H9 (cell line): ENCODE data around the gene INTS13. TPM values are rescaled to one million over a fixed set of nuclear protein-coding genes. Genes with fewer than 3 reads are reported as not detected.

Source experiments
- DNase-seq: peaks from one replicate; pipeline ENCODE4 v3.0.0-alpha.2; 2017
- H2AFZ ChIP-seq: one replicate; pipeline ENCODE4 v1.6.1; 2013; ENCODE audit warnings: mild to moderate bottlenecking, low read length, control low read depth, moderate library complexity
- H2AK5ac ChIP-seq: 2 replicates; pipeline ENCODE4 v1.6.1; 2013; ENCODE audit warnings: low read length, control low read depth, mixed read lengths; ENCODE audit not compliant: insufficient read length
- H2BK120ac ChIP-seq: one replicate; pipeline ENCODE4 v1.6.1; 2013; ENCODE audit warnings: low read depth, mild to moderate bottlenecking, low read length, control low read depth, inconsistent platforms; ENCODE audit not compliant: poor library complexity, severe bottlenecking
- H2BK12ac ChIP-seq: 2 replicates; pipeline ENCODE4 v1.6.1; 2013; ENCODE audit warnings: low read length, control low read depth, mixed read lengths, low read depth; ENCODE audit not compliant: insufficient read length
- H2BK15ac ChIP-seq: 2 replicates; pipeline ENCODE4 v1.6.1; 2013; ENCODE audit warnings: low read depth, low read length, control low read depth
- H2BK20ac ChIP-seq: one replicate; pipeline ENCODE4 v1.6.1; 2013; ENCODE audit warnings: low read depth, mild to moderate bottlenecking, low read length, control low read depth, inconsistent platforms; ENCODE audit not compliant: poor library complexity, severe bottlenecking
- H2BK5ac ChIP-seq: 2 replicates; pipeline ENCODE4 v1.6.1; 2013; ENCODE audit warnings: low read length, control low read depth, mixed read lengths; ENCODE audit not compliant: insufficient read length
- H3K14ac ChIP-seq: 2 replicates; pipeline ENCODE4 v1.6.1; 2013; ENCODE audit warnings: low read length, control low read depth; ENCODE audit not compliant: insufficient read depth
- H3K18ac ChIP-seq: 2 replicates; pipeline ENCODE4 v1.6.1; 2013; ENCODE audit warnings: low read depth, mild to moderate bottlenecking, mixed read lengths, low read length, control low read depth; ENCODE audit not compliant: insufficient read length
- H3K23ac ChIP-seq: 2 replicates; pipeline ENCODE4 v1.6.1; 2013; ENCODE audit warnings: low read length, control low read depth, mixed read lengths, low read depth; ENCODE audit not compliant: insufficient read length
- H3K23me2 ChIP-seq: 2 replicates; pipeline ENCODE4 v1.6.1; 2013; ENCODE audit warnings: low read depth, mild to moderate bottlenecking, mixed read lengths, low read length, control low read depth; ENCODE audit not compliant: insufficient read length, poor library complexity, severe bottlenecking
- H3K27ac ChIP-seq: 2 replicates; pipeline ENCODE4 v1.5.1; 2013; ENCODE audit warnings: low read length, control low read depth, mixed read lengths, low read depth; ENCODE audit not compliant: insufficient read length
- H3K27me3 ChIP-seq: 2 replicates; pipeline ENCODE4 v1.6.1; 2013; ENCODE audit warnings: low read length, control low read depth, inconsistent platforms; ENCODE audit not compliant: insufficient read depth
- H3K4ac ChIP-seq: 2 replicates; pipeline ENCODE4 v1.6.1; 2013; ENCODE audit warnings: low read depth, mild to moderate bottlenecking, control low read depth, inconsistent platforms, low read length, moderate library complexity
- H3K4me1 ChIP-seq: 2 replicates; pipeline ENCODE4 v1.6.1; 2013; ENCODE audit warnings: low read length, control low read depth, inconsistent platforms; ENCODE audit not compliant: insufficient read depth
- H3K4me2 ChIP-seq: 2 replicates; pipeline ENCODE4 v1.6.1; 2013; ENCODE audit warnings: low read length, control low read depth, mixed read lengths; ENCODE audit not compliant: insufficient read length, insufficient read depth
- H3K56ac ChIP-seq: 2 replicates; pipeline ENCODE4 v1.6.1; 2013; ENCODE audit warnings: low read depth, mild to moderate bottlenecking, mixed read lengths, low read length, control low read depth; ENCODE audit not compliant: insufficient read length
- H3K79me1 ChIP-seq: 2 replicates; pipeline ENCODE4 v1.6.1; 2013; ENCODE audit warnings: low read depth, mild to moderate bottlenecking, moderate library complexity, low read length, control low read depth, inconsistent platforms; ENCODE audit not compliant: insufficient read depth, poor library complexity, severe bottlenecking
- H3K79me2 ChIP-seq: 2 replicates; pipeline ENCODE4 v1.6.1; 2013; ENCODE audit warnings: low read length, control low read depth, inconsistent platforms; ENCODE audit not compliant: insufficient read depth
- H3K9ac ChIP-seq: 2 replicates; pipeline ENCODE4 v1.6.1; 2013; ENCODE audit warnings: low read length, control low read depth, mixed read lengths; ENCODE audit not compliant: insufficient read length; ENCODE audit errors: extremely low read depth
- H3K9me3 ChIP-seq: one replicate; pipeline ENCODE4 v1.6.1; 2013; ENCODE audit warnings: low read depth, low read length, inconsistent platforms; ENCODE audit not compliant: control insufficient read depth
- H3T11ph ChIP-seq: one replicate; pipeline ENCODE4 v1.6.1; 2013; ENCODE audit warnings: mild to moderate bottlenecking, low read length, control low read depth, inconsistent platforms
- H4K20me1 ChIP-seq: one replicate; pipeline ENCODE4 v1.6.1; 2013; ENCODE audit not compliant: control insufficient read depth, insufficient read length, insufficient read depth
- H4K5ac ChIP-seq: 2 replicates; pipeline ENCODE4 v1.6.1; 2013; ENCODE audit warnings: low read depth, mild to moderate bottlenecking, mixed read lengths, low read length, control low read depth; ENCODE audit not compliant: insufficient read length
- H4K8ac ChIP-seq: replicated peaks from 2 replicates; pipeline ENCODE4 v1.6.1; 2013; ENCODE audit warnings: low read length, control low read depth, mixed read lengths, low read depth; ENCODE audit not compliant: insufficient read length
- H4K91ac ChIP-seq: 2 replicates; pipeline ENCODE4 v1.6.1; 2013; ENCODE audit warnings: low read depth, mild to moderate bottlenecking, moderate library complexity, mixed read lengths, low read length, control low read depth; ENCODE audit not compliant: insufficient read length
- H3K27ac Mint-ChIP-seq, 3 experiments: 2 replicates in 2 of 3; 3 replicates in 1 of 3; pipeline ENCODE4 v1.8.0; 2020 to 2021; ENCODE audit warnings: mixed read lengths in 3 of 3, mild to moderate bottlenecking in 1 of 3, moderate library complexity in 1 of 3
- H3K27me3 Mint-ChIP-seq: 2 replicates; pipeline ENCODE4 v1.8.0; 2021; ENCODE audit warnings: low read depth, mild to moderate bottlenecking, moderate library complexity, mixed read lengths
- H3K36me3 Mint-ChIP-seq, 3 experiments: 2 replicates in 2 of 3; 3 replicates in 1 of 3; pipeline ENCODE4 v1.8.0; 2020 to 2021; ENCODE audit warnings: low read depth in 3 of 3, mixed read lengths in 3 of 3; ENCODE audit not compliant: insufficient read depth in 1 of 3
- H3K4me1 Mint-ChIP-seq, 2 experiments: 2 replicates each; pipeline ENCODE4 v1.8.0; 2020; ENCODE audit warnings: mixed read lengths in 2 of 2
- H3K4me3 Mint-ChIP-seq, 2 experiments: 2 replicates in 1 of 2; 3 replicates in 1 of 2; pipeline ENCODE4 v1.8.0; 2020 to 2021; ENCODE audit warnings: mild to moderate bottlenecking in 2 of 2, mixed read lengths in 2 of 2, moderate library complexity in 1 of 2
- H3K9me3 Mint-ChIP-seq, 2 experiments: 2 replicates in 1 of 2; 3 replicates in 1 of 2; pipeline ENCODE4 v1.8.0; 2020; ENCODE audit warnings: mild to moderate bottlenecking in 2 of 2, mixed read lengths in 2 of 2, moderate library complexity in 1 of 2
- WGBS: extraction: QIAGEN DNeasy Blood & Tissue Kit; methylation state at CpG from one replicate; pipeline ENCODE4 v1.1.7; 2013; ENCODE audit warnings: missing lambda C conversion rate, low lambda C conversion rate, mixed read lengths; ENCODE audit not compliant: insufficient read length; ENCODE audit errors: extremely low coverage; 5-methylcytosine and 5-hydroxymethylcytosine counted together
- total RNA-seq: library from RNA; stranded (reverse); gene quantifications from 2 replicates; pipeline ENCODE4 v1.2.1, GENCODE V29; 2021
- TF ChIP-seq, protein P1 (sequence below): fragments of 200-600 bp; sonication (generic); conservative IDR thresholded peaks from 3 replicates; pipeline ENCODE4 v1.8.0; 2021; ENCODE audit warnings: antibody characterized with exemption, mild to moderate bottlenecking

Gene INTS13
- total RNA-seq, 1 experiment from 2014 or later = 39.1 TPM

DNA sequence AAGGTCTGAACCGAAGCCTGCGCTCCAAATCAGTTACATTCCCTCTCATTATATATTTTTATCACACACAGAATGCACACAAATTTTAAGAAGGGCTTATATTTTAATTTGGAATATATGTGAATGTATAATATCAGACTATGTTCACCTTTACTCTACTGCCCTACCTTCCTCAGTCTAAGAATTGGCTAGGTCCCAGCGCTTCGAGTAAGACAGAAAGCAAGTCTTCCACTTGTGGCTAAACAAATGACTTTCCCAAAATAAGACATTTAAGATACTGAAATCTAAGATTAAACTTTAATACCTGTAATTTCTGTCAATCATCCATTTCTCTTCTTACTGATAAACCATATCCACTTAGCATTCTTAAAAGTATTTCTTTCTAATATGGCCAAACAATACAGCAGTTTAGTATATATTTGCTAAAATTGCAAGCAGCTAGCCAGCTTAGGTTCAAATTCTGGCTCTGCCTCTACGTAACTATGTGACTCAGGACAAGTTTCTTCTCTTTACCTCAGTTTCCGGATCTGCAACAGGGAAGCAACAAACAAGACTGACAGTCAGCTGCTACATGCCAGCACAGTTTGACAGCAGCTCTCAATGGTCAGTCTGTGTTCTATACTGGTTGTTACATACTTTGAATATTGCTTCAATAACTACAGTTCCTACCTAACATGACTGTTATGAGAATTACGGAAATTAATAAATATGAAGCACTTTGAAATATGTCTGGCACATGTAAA, 2.0 kb downstream of the INTS13 start:
- no CpG with 5 or more reads among the region's 7 CpGs for WGBS
- no peak overlapping the region for H2BK15ac ChIP-seq
- H3K23me2 ChIP-seq = no peaks in the 10 kb centered on the region
- Mint-ChIP-seq H3K9me3 (no peaks in the 10 kb centered on the region), H3K36me3 (peaks cover 7 to 23% (median 20%) of the 10 kb centered on the region in 3 experiments; a peak in 5 of 7 replicates), H3K27ac (no peak overlapping the region), H3K4me1 (peaks cover 19 to 20% of the 10 kb centered on the region in 2 experiments), H3K27me3 (no peaks in the 10 kb centered on the region), H3K4me3 (peak overlapping the region; percentile 10 to 98; a peak in 1 of 5 replicates)
- H3K27ac ChIP-seq = no peak overlapping the region
- no peak overlapping the region for H3T11ph ChIP-seq
- no peak overlapping the region for H3K4ac ChIP-seq
- H4K5ac ChIP-seq = no peak overlapping the region
- H2BK5ac ChIP-seq = no peak overlapping the region
- H2BK12ac ChIP-seq = no peak overlapping the region
- H2BK20ac ChIP-seq = no peak overlapping the region
- H2BK120ac ChIP-seq = no peak overlapping the region
- H3K23ac ChIP-seq = no peak overlapping the region
- no peak overlapping the region for H4K91ac ChIP-seq
- no peak overlapping the region for H2AFZ ChIP-seq
- no peak overlapping the region for H3K14ac ChIP-seq
- H3K56ac ChIP-seq = no peak overlapping the region
- H3K4me1 ChIP-seq = peaks cover 3% of the 10 kb centered on the region; the same call in 1 of the 2 replicates
- no peak overlapping the region for H2AK5ac ChIP-seq
- H4K8ac ChIP-seq = no peak overlapping the region
- no peaks in the 10 kb centered on the region for H4K20me1 ChIP-seq
- H3K27me3 ChIP-seq = no peaks in the 10 kb centered on the region
- peak overlapping the region; percentile 3 for H3K9ac ChIP-seq
- H3K4me2 ChIP-seq = no peak overlapping the region
- TF ChIP-seq, protein P1, sequence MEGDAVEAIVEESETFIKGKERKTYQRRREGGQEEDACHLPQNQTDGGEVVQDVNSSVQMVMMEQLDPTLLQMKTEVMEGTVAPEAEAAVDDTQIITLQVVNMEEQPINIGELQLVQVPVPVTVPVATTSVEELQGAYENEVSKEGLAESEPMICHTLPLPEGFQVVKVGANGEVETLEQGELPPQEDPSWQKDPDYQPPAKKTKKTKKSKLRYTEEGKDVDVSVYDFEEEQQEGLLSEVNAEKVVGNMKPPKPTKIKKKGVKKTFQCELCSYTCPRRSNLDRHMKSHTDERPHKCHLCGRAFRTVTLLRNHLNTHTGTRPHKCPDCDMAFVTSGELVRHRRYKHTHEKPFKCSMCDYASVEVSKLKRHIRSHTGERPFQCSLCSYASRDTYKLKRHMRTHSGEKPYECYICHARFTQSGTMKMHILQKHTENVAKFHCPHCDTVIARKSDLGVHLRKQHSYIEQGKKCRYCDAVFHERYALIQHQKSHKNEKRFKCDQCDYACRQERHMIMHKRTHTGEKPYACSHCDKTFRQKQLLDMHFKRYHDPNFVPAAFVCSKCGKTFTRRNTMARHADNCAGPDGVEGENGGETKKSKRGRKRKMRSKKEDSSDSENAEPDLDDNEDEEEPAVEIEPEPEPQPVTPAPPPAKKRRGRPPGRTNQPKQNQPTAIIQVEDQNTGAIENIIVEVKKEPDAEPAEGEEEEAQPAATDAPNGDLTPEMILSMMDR = no peak
- H3K79me2 ChIP-seq = peaks cover 14% of the 10 kb centered on the region; the same call in 1 of the 2 replicates
- H3K9me3 ChIP-seq = no peaks in the 10 kb centered on the region
- H3K18ac ChIP-seq = no peak overlapping the region
- H3K79me1 ChIP-seq = peaks cover 11% of the 10 kb centered on the region
- DNase-seq = no peak
